ENCODE measurements around the gene MACROD1. TPM values are rescaled to one million over a fixed set of nuclear protein-coding genes. Genes with fewer than 3 reads are reported as not detected.

The MACROD1 gene
- total and polyA plus RNA-seq, 2 of the 13 experiments (the other 11 are each of a cell fraction or from before 2014, with no cell fraction given): 23.1 to 34.5 TPM

- TF ChIP-seq PRDM15 (CRISPR knock-in tag; IDR thresholded peaks at IDR 0.05) (no peak), MBD4 (IDR thresholded peaks at IDR 0.05; ENCODE audit: borderline replicate concordance, low read length) (no peak), PRDM10 (CRISPR knock-in tag; IDR thresholded peaks at IDR 0.05; ENCODE audit: low read depth) (no peak), ZNF564 (CRISPR knock-in tag; IDR thresholded peaks at IDR 0.05) (no peak), ATF1 (CRISPR knock-in tag; IDR thresholded peaks at IDR 0.05) (no peak)
- TF ChIP-seq, protein P1, sequence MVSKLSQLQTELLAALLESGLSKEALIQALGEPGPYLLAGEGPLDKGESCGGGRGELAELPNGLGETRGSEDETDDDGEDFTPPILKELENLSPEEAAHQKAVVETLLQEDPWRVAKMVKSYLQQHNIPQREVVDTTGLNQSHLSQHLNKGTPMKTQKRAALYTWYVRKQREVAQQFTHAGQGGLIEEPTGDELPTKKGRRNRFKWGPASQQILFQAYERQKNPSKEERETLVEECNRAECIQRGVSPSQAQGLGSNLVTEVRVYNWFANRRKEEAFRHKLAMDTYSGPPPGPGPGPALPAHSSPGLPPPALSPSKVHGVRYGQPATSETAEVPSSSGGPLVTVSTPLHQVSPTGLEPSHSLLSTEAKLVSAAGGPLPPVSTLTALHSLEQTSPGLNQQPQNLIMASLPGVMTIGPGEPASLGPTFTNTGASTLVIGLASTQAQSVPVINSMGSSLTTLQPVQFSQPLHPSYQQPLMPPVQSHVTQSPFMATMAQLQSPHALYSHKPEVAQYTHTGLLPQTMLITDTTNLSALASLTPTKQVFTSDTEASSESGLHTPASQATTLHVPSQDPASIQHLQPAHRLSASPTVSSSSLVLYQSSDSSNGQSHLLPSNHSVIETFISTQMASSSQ (IDR thresholded peaks at IDR 0.05; ENCODE audit: low read depth): no peak
- TF ChIP-seq, protein P1 (CRISPR knock-in tag; IDR thresholded peaks at IDR 0.05; ENCODE audit: borderline replicate concordance): no peak
These were observed 44.9 kb downstream of the MACROD1 start (continued) for GRCh38 chr11:64120951-64121569.

Measured in HepG2 (cell line).